GM12875 (cell line): ENCODE data around the gene SAPCD1.

Source experiments
- H3K4me3 ChIP-seq: one replicate; pipeline ENCODE4 v1.5.1; 2011; ENCODE audit warnings: low read depth, low read length, control low read depth
- TF ChIP-seq, protein P1 (sequence below): IDR thresholded peaks from 2 replicates; pipeline ENCODE4 v1.5.1; 2011; ENCODE audit warnings: low read depth, mild to moderate bottlenecking, control low read depth, inconsistent platforms, low read length, moderate library complexity, borderline replicate concordance; ENCODE audit not compliant: insufficient read depth

Gene SAPCD1

DNA sequence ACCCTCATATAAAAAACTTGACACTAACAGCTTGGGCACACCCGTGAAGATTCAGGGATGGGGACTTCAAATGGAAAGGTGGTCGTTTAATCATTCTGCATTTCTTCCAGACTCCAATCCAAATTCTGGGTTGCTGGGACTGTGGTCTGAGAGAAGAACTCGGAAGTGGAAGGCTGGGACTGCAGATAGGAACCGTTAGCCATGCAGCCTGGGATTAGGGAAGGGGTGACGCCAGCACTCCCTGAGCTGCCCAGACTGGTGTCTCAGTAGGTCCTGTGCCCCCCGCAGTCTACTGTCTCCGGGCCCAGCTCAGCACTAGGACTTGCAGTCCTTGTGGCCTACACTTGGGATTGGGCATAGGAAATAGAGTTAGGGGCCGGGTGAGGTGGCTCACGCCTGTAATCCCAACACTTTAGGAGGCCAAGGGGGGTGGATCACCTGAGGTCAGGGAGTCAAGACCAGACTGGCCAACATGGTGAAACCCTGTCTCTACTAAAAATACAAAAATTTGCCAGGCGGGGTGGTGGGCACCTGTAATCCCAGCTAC, 25.6 kb upstream of the SAPCD1 start:
- H3K4me3 ChIP-seq, result peak overlapping the region; percentile 64
- TF ChIP-seq, protein P1, sequence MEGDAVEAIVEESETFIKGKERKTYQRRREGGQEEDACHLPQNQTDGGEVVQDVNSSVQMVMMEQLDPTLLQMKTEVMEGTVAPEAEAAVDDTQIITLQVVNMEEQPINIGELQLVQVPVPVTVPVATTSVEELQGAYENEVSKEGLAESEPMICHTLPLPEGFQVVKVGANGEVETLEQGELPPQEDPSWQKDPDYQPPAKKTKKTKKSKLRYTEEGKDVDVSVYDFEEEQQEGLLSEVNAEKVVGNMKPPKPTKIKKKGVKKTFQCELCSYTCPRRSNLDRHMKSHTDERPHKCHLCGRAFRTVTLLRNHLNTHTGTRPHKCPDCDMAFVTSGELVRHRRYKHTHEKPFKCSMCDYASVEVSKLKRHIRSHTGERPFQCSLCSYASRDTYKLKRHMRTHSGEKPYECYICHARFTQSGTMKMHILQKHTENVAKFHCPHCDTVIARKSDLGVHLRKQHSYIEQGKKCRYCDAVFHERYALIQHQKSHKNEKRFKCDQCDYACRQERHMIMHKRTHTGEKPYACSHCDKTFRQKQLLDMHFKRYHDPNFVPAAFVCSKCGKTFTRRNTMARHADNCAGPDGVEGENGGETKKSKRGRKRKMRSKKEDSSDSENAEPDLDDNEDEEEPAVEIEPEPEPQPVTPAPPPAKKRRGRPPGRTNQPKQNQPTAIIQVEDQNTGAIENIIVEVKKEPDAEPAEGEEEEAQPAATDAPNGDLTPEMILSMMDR, result no peak

DNA sequence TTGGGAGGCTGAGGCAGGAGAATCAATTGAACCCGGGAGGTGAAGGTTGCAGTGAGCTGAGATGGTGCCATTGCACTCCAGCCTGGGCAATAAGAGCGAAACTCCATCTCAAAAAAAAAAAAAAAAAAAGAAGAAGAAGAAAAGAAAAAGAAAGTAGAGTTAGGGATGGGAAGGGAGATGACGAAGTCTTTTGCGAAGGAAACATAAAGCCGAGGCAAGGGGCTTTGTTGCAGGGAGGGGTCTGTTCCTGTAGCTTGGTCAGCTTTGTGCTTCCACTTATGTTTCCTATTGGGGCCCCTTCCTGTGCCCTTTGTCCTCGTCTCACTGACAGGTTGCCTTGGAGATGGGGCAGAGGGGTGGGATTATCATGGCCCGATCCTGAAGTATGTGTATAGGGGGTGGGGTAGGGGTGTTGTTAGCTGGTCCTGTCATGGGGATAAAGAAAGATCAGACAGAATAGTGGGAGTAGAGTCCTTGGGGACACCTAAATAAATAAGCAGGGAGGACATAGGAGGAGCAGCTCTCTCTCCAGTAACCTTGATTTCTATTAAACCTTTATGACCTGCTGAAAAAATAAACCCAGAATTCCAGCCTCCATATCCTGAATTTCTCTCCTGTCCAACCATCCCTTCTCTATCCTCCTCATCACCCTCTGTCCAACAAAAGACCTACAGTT, 25.0 kb upstream of the SAPCD1 start:
- no peak overlapping the region for H3K4me3 ChIP-seq
- TF ChIP-seq, protein P1, result no peak

DNA sequence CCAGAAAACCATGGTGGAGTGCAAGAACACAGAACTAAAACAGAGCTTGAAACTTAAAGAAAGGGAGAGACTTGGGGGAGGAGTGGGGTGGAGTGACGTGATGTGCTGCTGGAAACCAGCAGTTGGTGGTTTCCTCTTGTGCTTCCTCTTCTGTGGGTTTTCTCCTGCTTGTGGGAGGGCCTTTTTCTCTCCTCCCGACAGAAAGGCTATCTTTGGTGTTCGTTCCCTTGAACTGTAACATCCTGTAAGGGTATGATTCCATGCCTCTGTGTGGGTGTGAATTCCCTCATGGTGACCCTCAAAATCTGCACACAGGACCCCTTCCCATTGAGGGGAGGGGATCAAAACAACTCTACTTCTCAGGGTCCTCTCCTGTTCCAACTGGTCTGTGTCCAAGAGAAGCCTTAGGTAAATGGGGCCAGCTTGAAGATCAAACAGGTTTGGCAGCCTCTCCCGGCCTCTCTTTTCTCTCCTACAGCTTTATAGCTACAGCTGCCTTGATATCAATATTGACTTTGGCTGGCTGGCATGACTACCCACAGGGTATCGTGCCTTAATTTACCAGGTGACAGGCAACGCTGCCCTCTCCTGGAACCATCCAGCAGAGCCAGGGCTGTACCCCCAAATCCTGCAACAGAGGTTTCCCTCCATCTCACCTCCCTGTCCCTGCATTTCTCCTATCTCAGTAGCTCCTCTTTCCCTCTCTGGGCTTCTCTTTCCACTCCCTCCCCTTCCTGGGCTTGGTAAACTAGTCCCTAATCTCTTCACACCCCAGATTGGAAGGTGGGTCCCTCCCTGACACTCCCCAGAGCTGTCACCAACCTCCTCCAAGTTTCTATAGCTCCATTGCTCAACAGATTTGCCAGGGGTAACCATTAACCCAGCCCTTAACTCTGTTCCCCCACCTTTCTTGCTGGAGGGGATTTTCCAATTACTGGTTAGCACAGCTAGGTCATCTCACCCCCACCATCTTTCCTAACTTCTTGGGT, 24.2 kb upstream of the SAPCD1 start:
- H3K4me3 ChIP-seq, result peak overlapping the region; percentile 11
- TF ChIP-seq, protein P1, result no peak

DNA sequence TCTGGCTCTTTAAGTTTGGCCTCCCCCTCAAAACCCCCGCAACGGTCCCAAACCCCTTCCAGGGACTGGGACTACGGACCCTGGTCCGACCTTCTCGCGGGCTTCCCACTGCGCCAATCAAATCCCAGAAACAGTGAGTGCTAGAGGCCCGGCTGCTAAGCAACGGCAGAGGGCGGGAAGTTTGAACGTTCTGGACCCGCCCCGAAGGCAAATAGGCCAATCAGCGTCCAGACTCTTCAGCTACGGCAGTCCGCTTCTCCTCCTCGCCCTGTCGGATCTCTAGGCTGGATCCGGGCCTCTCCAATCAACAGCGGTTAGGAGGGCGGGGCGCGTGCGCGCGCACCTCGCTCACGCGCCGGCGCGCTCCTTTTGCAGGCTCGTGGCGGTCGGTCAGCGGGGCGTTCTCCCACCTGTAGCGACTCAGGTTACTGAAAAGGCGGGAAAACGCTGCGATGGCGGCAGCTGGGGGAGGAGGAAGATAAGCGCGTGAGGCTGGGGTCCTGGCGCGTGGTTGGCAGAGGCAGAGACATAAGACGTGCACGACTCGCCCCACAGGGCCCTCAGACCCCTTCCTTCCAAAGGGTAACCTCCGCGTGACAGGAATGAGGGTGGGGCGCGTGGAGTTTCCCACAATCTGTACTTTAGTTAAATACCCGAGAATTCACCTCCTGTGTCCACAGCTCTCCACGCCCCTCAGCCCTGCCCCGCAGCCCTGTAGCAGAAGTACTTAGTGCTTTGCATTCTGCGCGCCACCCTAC, 22.6 kb upstream of the SAPCD1 start, which contains the start of gene MSH5:
TSS of gene MSH5 (plus strand) at position 367 of the 758 bp plus-strand sequence. CDS start 462 bp downstream, outside the sequence.
- H3K4me3 ChIP-seq, result peak within 1 kb of the TSS; percentile 68
- TF ChIP-seq, protein P1, result no peak

DNA sequence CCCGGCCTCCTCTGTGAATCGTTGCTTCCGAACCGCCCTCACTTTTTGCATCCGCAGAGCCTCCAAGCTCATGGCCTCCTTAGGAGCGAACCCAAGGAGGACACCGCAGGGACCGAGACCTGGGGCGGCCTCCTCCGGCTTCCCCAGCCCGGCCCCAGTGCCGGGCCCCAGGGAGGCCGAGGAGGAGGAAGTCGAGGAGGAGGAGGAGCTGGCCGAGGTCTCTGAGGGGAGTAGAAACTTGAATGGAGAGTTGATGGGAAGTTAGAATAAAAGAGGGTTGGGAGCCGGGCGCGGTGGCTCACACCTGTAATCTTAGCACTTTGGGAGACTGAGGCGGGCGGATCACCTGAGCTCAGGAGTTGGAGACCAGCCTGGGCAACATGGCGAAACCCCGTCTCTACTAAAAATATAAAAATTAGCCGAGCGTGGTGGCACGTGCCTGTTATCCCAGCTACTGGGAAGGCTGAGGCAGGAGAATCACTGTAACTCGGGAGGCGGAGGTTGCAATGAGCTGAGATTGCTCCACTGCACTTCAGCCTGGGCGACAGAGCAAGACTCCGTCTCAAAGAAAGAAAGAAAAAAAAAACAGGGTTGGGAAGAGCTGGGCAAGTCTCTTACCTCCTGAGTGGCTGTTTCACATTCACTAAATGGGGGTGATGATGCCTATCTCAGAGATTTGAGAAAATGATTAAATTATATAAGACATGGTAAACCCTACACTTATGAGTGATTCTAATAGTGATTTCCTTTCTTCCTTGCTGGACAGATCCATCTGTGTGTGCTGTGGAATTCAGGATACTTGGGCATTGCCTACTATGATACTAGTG, 21.8 kb upstream of the SAPCD1 start:
- peak overlapping the region; percentile 68 for H3K4me3 ChIP-seq
- TF ChIP-seq, protein P1, result no peak

DNA sequence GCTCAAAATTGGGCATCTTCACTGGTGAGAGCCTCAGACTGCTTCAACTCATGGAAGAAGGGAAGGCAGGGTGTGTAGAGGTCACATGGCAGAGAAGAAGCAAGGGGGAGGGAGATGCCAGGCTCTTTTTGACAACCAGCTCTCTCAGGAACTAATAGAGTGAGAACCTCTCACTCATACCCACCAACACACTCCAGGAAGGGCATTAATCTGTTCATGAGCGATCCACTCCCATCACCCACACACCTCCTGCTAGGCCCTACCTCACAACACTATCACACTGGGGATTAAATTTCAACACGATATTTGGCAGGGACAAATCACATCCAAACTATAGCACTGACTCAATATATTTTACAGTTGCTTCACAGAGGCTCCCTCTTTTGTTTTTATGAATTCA, 20.6 kb upstream of the SAPCD1 start:
- H3K4me3 ChIP-seq, result no peak overlapping the region
- TF ChIP-seq, protein P1, result no peak
